ENCODE data around the gene ZNF823. TPM values are rescaled to one million over a fixed set of nuclear protein-coding genes. Genes with fewer than 3 reads are reported as not detected.

Gene ZNF823
- total RNA-seq, 2 donors from 2014 or later = 2.6 to 4.0 TPM

Other genes with a start within 250 kb of the ZNF823 start
- 1 to 10 TPM; 4.6 to 9.9 TPM for gene ZNF653, start 233.1 kb downstream of the ZNF823 start, total RNA-seq
- gene ECSIT, start 209.8 kb downstream of the ZNF823 start, total RNA-seq = 100 to 1,000 TPM in 1 of 2 donors, 10 to 100 TPM in 1; 83.6 to 126 TPM
- 100 to 1,000 TPM in 1 of 2 donors, 10 to 100 TPM in 1; 93.3 to 592 TPM for gene CNN1, start 200.1 kb downstream of the ZNF823 start, total RNA-seq
- gene ELOF1, start 179.7 kb downstream of the ZNF823 start, total RNA-seq = 10 to 100 TPM; 17.1 to 32.5 TPM
- 1 to 10 TPM; 3.2 to 3.6 TPM for gene ACP5, start 161.3 kb downstream of the ZNF823 start, total RNA-seq
- gene ZNF627, start 141.5 kb downstream of the ZNF823 start, total RNA-seq = 1 to 10 TPM; 6.0 to 6.7 TPM
- gene ZNF441, start 28.1 kb upstream of the ZNF823 start, total RNA-seq = 1 to 10 TPM; 2.0 to 3.4 TPM
- 1 to 10 TPM; 1.6 to 6.2 TPM for gene ZNF491, start 59.6 kb upstream of the ZNF823 start, total RNA-seq
- gene ZNF440, start 75.3 kb upstream of the ZNF823 start, total RNA-seq = 1 to 10 TPM; 3.4 to 4.5 TPM
- 1 to 10 TPM; 2.6 to 4.6 TPM for gene ZNF439, start 109.8 kb upstream of the ZNF823 start, total RNA-seq
- gene ZNF69, start 148.8 kb upstream of the ZNF823 start, total RNA-seq = 1 to 10 TPM; 4.2 to 6.3 TPM
- 1 to 10 TPM; 4.4 to 5.2 TPM for gene ZNF700, start 186.2 kb upstream of the ZNF823 start, total RNA-seq
- gene ZNF763, start 226.1 kb upstream of the ZNF823 start, total RNA-seq = 1 to 10 TPM; 1.4 to 2.6 TPM

Measured in right atrium auricular region (tissue), 2 donors.